Measurements from ENCODE around the gene NUDCD2. TPM values are rescaled to one million over a fixed set of nuclear protein-coding genes. Genes with fewer than 3 reads are reported as not detected.
A peak's percentile ranks its signal among the peaks of the same experiment; 100 is the strongest.

The NUDCD2 gene
- total and polyA plus RNA-seq, 9 of the 15 experiments (the other 6 are each of a cell fraction or from before 2014, with no cell fraction given) = 14.6 to 76.9 (median 32.5) TPM

GRCh38 chr5:163460562-163461171, 765 bp upstream of the NUDCD2 start, which contains the start of gene HMMR (continued):
- no peak for TF ChIP-seq ZNF140 (CRISPR knock-in tag; IDR thresholded peaks at IDR 0.05)
- peak; percentile 10; the same call in 1 of the 2 replicates for TF ChIP-seq ZNF431 (CRISPR knock-in tag; IDR thresholded peaks at IDR 0.05)
- TF ChIP-seq NCOA2 (IDR thresholded peaks at IDR 0.05; ENCODE audit: partially characterized antibody in 2 of 2) = no peak
- no peak for TF ChIP-seq THRAP3 (IDR thresholded peaks at IDR 0.05; ENCODE audit: borderline replicate concordance)
- TF ChIP-seq NFE2 (IDR thresholded peaks at IDR 0.05; ENCODE audit: low read depth) = peak; percentile 43; the same call in 1 of the 2 replicates
- no peak for TF ChIP-seq FOXP1 (CRISPR knock-in tag; IDR thresholded peaks at IDR 0.05)
- no peak for TF ChIP-seq MIER1 (IDR thresholded peaks at IDR 0.05; ENCODE audit: low read depth)
- peak; percentile 58; the same call in 1 of the 2 replicates for TF ChIP-seq ZBTB7A (IDR thresholded peaks at IDR 0.05; ENCODE audit: borderline replicate concordance, control insufficient read depth, low read depth, low read length)
- TF ChIP-seq ESRRB (CRISPR knock-in tag; IDR thresholded peaks at IDR 0.05; ENCODE audit: borderline replicate concordance) = no peak
- TF ChIP-seq ZNF695 (CRISPR knock-in tag; IDR thresholded peaks at IDR 0.05) = no peak
- no peak for TF ChIP-seq DNMT1 (IDR thresholded peaks at IDR 0.05)
- 0 out of 4 replicates have a peak, but pooled peaks of 1 of the 2 experiments have one; percentile 12 for TF ChIP-seq NONO (IDR thresholded peaks at IDR 0.05; ENCODE audit: low read depth in 2 of 2, low read length in 1 of 2)
- no peak for TF ChIP-seq TRIM25 (IDR thresholded peaks at IDR 0.05; ENCODE audit: borderline replicate concordance)
- no peak for TF ChIP-seq HDAC8 (tag; IDR thresholded peaks at IDR 0.05)
- TF ChIP-seq SRSF1 (IDR thresholded peaks at IDR 0.05; ENCODE audit: low read depth, low read length) = no peak
- TF ChIP-seq SP1 (CRISPR knock-in tag; IDR thresholded peaks at IDR 0.05) = peak; percentile 70
- peak; percentile 80 to 88 for TF ChIP-seq MLLT1 (IDR thresholded peaks at IDR 0.05)
- peak in 1 of 2 experiments; percentile 34; a peak in 1 of 4 replicates for TF ChIP-seq RCOR1 (IDR thresholded peaks at IDR 0.05; ENCODE audit: borderline replicate concordance in 1 of 2, low read depth in 2 of 2, low read length in 2 of 2)
- TF ChIP-seq ATF2 (CRISPR knock-in tag; IDR thresholded peaks at IDR 0.05) = no peak
- peak in 1 of 2 experiments; percentile 20 for TF ChIP-seq E2F6 (IDR thresholded peaks at IDR 0.05; ENCODE audit: borderline replicate concordance in 1 of 2, extremely low read depth in 1 of 2, insufficient read depth in 1 of 2, insufficient read length in 1 of 2, low read depth in 1 of 2, low read length in 1 of 2, poor library complexity in 1 of 2, severe bottlenecking in 1 of 2)
- TF ChIP-seq PHF8 (IDR thresholded peaks at IDR 0.05; ENCODE audit: borderline replicate concordance, low read length) = no peak; the same call in 1 of the 2 replicates
- no peak for TF ChIP-seq NRF1 (conservative IDR thresholded peaks at IDR 0.05 in 1 of 2, IDR thresholded peaks at IDR 0.05 in 1 of 2)

Measured in K562 (cell line).